ENCODE measurements around the gene E2F6. TPM values are rescaled to one million over a fixed set of nuclear protein-coding genes. Genes with fewer than 3 reads are reported as not detected.
A peak's percentile ranks its signal among the peaks of the same experiment; 100 is the strongest.

E2F6 gene
- total and polyA plus RNA-seq, 2 of the 4 experiments (the other 2 are of a cell fraction), result 8.2 to 10.9 TPM

DNA sequence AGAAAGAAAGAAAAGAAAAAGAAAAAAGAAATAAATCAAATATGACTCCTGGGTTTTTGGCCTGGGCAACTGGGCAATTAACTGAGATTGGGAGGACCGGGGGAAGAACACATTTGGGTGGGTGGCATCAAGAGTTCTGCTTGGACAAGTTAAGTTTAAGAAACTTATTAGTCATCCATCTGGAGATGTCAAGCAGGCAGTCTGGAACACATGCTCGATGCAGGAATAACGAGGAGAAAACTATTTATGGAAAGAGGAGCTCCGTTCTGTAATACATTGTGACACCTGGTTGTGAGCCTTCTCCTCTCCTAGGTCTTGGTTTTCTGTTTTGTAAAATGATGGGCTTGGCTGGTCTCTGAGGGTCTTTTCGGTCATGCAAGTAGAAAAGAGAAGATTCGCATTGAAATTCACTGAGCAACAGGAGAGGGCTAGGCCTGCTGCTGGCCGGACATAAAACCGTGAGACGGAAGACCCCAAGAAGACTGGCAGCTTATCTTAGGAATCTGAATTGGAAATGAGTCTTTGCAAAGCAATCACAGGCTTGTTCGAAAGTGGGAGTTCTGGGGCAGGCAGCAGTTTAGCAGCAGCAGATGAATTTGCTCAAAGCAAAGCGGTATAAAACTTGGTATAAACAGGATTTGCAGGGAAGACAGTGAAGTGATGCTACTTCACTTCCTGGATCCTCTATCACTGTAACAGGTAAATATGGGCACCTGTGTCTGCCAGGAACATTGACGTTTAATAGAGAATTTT is 51.4 kb downstream of the E2F6 start (continued):
- TF ChIP-seq, protein P1, sequence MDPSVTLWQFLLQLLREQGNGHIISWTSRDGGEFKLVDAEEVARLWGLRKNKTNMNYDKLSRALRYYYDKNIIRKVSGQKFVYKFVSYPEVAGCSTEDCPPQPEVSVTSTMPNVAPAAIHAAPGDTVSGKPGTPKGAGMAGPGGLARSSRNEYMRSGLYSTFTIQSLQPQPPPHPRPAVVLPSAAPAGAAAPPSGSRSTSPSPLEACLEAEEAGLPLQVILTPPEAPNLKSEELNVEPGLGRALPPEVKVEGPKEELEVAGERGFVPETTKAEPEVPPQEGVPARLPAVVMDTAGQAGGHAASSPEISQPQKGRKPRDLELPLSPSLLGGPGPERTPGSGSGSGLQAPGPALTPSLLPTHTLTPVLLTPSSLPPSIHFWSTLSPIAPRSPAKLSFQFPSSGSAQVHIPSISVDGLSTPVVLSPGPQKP (IDR thresholded peaks at IDR 0.05; ENCODE audit: borderline replicate concordance, low read depth, low read length), result no peak

DNA sequence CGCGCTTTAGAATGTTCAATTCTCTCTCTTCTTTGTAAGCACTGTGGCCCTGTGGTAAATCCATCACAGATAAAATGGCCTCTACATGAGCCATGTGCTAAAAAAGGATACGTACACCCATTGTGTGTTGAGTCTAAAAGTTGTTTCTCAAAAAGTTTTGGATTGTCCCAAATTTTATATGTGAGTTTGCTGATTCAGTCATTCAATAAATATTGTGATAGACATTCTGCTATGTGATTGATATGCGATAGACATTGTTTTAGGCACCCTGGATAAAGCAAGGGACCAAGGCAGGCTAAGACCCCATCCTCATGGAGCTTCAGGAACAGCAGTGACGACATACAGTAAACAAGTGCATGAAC is 53.5 kb downstream of the E2F6 start:
- CTCF ChIA-PET, result interaction anchor here (1.0 to 2.2 kb wide), 8 partner anchors 21 to 280 kb away, joined by 3 to 14 read pairs (median 4); a partner anchor contains a TSS
- H3K4me1 ChIP-seq (ENCODE audit: control insufficient read depth, insufficient read depth, low read length), result peaks cover 4% of the 10 kb centered on the region
- no peak overlapping the region for H3K4me2 ChIP-seq (ENCODE audit: low read depth, low read length)
- H4K8ac ChIP-seq (ENCODE audit: low read depth in 2 of 2, low read length in 2 of 2), result no peak overlapping the region
- H4K91ac ChIP-seq (ENCODE audit: insufficient read depth, low read depth, low read length), result no peak overlapping the region
- peaks cover 6% of the 10 kb centered on the region; the same call in 1 of the 2 replicates for H3K9me1 ChIP-seq (ENCODE audit: insufficient read depth, low read length)
- H2BK20ac ChIP-seq (ENCODE audit: low read depth, low read length), result no peak overlapping the region
- H2BK5ac ChIP-seq (ENCODE audit: low read depth, low read length, poor library complexity, severe bottlenecking), result no peak overlapping the region
- no peaks in the 10 kb centered on the region for H3K27me3 ChIP-seq (ENCODE audit: control insufficient read depth, insufficient read depth, low read length)
- H4K5ac ChIP-seq (ENCODE audit: low read depth, low read length), result no peak overlapping the region
- H2BK120ac ChIP-seq (ENCODE audit: low read depth, low read length), result no peak overlapping the region
- H3K56ac ChIP-seq (ENCODE audit: extremely low read depth, insufficient read depth, low read length), result no peak overlapping the region
- DNase-seq (no peak), ATAC-seq (ENCODE audit: low read depth) (no peak)
- no peak overlapping the region for H3K18ac ChIP-seq (ENCODE audit: low read depth, low read length)
- no peaks in the 10 kb centered on the region for H4K20me1 ChIP-seq (ENCODE audit: insufficient read depth, low read length)
- in situ Hi-C loops (cut with MboI; ENCODE audit: low sequenced_read_pairs), result no loop called here
- no peak overlapping the region for H3K23ac ChIP-seq (ENCODE audit: low read depth, low read length)
- H3K9ac ChIP-seq (ENCODE audit: low read depth, low read length), result no peak overlapping the region
- no TSS peak for BruUV-seq (replicated peaks)
- H3K36me3 ChIP-seq (ENCODE audit: control insufficient read depth, insufficient read depth, low read length), result no peaks in the 10 kb centered on the region
- H3K4ac ChIP-seq (ENCODE audit: low read depth, low read length), result no peak overlapping the region
- no peak overlapping the region for H2BK15ac ChIP-seq (ENCODE audit: low read depth, low read length)
- no peak overlapping the region for H2AFZ ChIP-seq (replicated peaks; ENCODE audit: low read length, poor library complexity)
- dilution Hi-C loops (cut with HindIII; ENCODE audit: low sequenced_read_pairs, unreplicated experiment), result no loop called here
- intact Hi-C loops (cut with micrococcal nuclease), result loop anchor here (1.0 kb wide), 3 partner anchors 69 to 280 kb away; no protein-coding TSS in a partner anchor
- peaks cover 0 to 13% of the 10 kb centered on the region in 2 experiments; a peak in 2 of 4 replicates for H3K79me1 ChIP-seq (ENCODE audit: low read depth in 1 of 2, low read length in 2 of 2)
- no peak overlapping the region for H2AK5ac ChIP-seq (ENCODE audit: low read depth, low read length)
- H3K27ac ChIP-seq (ENCODE audit: insufficient read depth, low read length), result no peak overlapping the region
- 0 out of 2 replicates have a peak overlapping the region, but pooled peaks have one; percentile 12 for H3K14ac ChIP-seq (replicated peaks; ENCODE audit: low read depth, low read length)
- WGBS, 2 experiments (ENCODE audit: extremely low coverage in 2 of 2, insufficient read length in 1 of 2), result 92% methylated on average over 2 of the region's 5 CpGs; no CpG with 5 or more reads in 1 of the 2 experiments
- no peaks in the 10 kb centered on the region for H3K9me3 ChIP-seq (ENCODE audit: control insufficient read depth, insufficient read depth, low read length)
- H2AK9ac ChIP-seq (replicated peaks; ENCODE audit: low read depth, low read length, poor library complexity), result peak overlapping the region; percentile 4
- no peak overlapping the region for H3K4me3 ChIP-seq (ENCODE audit: insufficient read depth, low read depth, low read length)
- POLR2A ChIA-PET (ENCODE audit: unreplicated experiment), result no interaction called here
- TF ChIP-seq CHD1 (IDR thresholded peaks at IDR 0.05; ENCODE audit: low read depth, low read length), result no peak
- no peak for TF ChIP-seq MXI1 (IDR thresholded peaks at IDR 0.05; ENCODE audit: borderline replicate concordance, low read depth, low read length)
- TF ChIP-seq, protein P2, sequence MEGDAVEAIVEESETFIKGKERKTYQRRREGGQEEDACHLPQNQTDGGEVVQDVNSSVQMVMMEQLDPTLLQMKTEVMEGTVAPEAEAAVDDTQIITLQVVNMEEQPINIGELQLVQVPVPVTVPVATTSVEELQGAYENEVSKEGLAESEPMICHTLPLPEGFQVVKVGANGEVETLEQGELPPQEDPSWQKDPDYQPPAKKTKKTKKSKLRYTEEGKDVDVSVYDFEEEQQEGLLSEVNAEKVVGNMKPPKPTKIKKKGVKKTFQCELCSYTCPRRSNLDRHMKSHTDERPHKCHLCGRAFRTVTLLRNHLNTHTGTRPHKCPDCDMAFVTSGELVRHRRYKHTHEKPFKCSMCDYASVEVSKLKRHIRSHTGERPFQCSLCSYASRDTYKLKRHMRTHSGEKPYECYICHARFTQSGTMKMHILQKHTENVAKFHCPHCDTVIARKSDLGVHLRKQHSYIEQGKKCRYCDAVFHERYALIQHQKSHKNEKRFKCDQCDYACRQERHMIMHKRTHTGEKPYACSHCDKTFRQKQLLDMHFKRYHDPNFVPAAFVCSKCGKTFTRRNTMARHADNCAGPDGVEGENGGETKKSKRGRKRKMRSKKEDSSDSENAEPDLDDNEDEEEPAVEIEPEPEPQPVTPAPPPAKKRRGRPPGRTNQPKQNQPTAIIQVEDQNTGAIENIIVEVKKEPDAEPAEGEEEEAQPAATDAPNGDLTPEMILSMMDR (conservative IDR thresholded peaks at IDR 0.05; ENCODE audit: low read depth, low read length), result no peak
- TF ChIP-seq MAZ (IDR thresholded peaks at IDR 0.05; ENCODE audit: borderline replicate concordance, low read depth, low read length), result no peak
- no peak for TF ChIP-seq RAD21 (IDR thresholded peaks at IDR 0.05; ENCODE audit: low read length)
- TF ChIP-seq, protein P3, sequence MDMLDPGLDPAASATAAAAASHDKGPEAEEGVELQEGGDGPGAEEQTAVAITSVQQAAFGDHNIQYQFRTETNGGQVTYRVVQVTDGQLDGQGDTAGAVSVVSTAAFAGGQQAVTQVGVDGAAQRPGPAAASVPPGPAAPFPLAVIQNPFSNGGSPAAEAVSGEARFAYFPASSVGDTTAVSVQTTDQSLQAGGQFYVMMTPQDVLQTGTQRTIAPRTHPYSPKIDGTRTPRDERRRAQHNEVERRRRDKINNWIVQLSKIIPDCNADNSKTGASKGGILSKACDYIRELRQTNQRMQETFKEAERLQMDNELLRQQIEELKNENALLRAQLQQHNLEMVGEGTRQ (IDR thresholded peaks at IDR 0.05; ENCODE audit: low read depth, low read length), result no peak
- TF ChIP-seq RCOR1 (IDR thresholded peaks at IDR 0.05; ENCODE audit: insufficient replicate concordance, low read length), result no peak
- no peak for TF ChIP-seq CEBPB (IDR thresholded peaks at IDR 0.05; ENCODE audit: low read depth, low read length)
- no peak for TF ChIP-seq POLR2A (IDR thresholded peaks at IDR 0.05; ENCODE audit: low read depth, low read length)
- TF ChIP-seq, protein P1 (IDR thresholded peaks at IDR 0.05; ENCODE audit: borderline replicate concordance, low read depth, low read length), result no peak
